GM12874 (cell line): ENCODE measurements around the gene HAS3.

Experiments
- TF ChIP-seq, protein P1 (sequence below): IDR thresholded peaks from 2 replicates; pipeline ENCODE4 v1.5.1; 2011; ENCODE audit warnings: low read depth, mild to moderate bottlenecking, control low read depth, low read length, moderate library complexity; ENCODE audit not compliant: insufficient read depth

The HAS3 gene

DNA sequence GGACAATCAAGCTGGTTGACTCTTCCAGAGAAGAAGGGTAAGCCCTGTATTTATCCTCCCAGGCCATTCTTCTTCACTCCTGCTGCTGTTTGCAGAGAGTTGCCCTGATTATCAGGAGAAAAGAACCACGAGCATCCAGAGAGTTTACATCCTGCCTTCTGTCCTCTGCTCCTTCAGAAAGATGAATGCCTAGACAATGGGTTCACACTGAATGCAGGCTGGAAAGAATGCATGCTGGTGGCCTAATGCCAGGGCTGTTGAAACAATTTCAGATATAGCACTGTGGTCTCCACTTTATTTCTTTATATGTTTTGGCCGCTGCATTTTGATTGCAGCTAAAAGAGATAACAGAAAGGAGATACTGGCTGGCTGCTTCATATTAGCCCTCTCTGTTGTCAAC, 21.2 kb upstream of the HAS3 start:
- TF ChIP-seq, protein P1, sequence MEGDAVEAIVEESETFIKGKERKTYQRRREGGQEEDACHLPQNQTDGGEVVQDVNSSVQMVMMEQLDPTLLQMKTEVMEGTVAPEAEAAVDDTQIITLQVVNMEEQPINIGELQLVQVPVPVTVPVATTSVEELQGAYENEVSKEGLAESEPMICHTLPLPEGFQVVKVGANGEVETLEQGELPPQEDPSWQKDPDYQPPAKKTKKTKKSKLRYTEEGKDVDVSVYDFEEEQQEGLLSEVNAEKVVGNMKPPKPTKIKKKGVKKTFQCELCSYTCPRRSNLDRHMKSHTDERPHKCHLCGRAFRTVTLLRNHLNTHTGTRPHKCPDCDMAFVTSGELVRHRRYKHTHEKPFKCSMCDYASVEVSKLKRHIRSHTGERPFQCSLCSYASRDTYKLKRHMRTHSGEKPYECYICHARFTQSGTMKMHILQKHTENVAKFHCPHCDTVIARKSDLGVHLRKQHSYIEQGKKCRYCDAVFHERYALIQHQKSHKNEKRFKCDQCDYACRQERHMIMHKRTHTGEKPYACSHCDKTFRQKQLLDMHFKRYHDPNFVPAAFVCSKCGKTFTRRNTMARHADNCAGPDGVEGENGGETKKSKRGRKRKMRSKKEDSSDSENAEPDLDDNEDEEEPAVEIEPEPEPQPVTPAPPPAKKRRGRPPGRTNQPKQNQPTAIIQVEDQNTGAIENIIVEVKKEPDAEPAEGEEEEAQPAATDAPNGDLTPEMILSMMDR, result no peak

DNA sequence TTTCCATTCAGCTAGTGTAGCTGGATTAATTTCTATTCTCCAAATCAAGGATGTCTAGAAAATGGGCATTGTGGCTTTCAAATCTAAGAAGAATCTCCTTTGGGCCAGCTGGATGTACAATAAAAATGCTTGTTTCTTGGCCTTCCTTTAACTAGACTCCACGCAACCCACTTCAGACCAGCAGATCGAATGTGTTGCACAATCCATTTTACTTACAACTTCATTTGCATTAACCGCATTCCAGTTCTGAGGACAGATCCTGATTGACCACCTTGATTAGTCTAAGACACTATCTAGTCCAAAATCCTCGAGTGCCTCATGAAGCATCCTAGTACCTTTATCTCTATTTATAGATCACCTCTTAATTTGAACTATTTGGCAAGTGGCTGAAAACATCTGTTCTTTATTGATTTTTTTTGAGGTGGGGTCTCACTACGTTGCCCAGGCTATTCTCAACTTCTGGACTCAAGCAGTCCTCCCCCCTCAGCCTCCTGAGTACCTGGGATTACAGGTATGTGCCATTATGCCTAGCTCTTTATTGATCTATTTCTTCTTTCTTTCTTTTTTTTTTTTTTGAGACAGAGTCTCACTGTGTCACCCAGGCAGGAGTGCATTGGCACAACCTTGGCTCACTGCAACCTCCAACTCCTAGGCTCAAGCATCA, 20.3 kb upstream of the HAS3 start:
- TF ChIP-seq, protein P1, result no peak

DNA sequence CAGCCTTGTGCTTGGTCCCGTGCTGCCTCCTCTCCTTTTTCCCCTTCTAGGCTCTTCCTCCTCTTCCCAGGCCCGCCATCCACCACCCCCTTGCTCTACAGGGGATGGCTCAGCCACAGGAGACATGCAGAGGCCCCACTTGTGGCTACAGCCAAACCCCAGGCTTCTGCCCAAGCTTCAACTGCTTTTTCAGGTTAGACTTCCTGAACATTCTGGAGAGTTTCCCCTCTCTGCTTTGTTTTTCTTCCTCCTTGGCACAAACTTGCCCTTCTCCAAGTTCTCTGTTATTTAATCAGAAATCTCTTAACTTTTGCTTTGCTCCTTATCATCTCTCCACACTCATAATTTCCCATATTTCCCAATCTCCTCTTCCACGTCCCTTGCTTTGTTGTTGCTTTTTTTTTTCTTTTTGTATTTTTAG, 18.3 kb upstream of the HAS3 start:
- TF ChIP-seq, protein P1, result no peak

DNA sequence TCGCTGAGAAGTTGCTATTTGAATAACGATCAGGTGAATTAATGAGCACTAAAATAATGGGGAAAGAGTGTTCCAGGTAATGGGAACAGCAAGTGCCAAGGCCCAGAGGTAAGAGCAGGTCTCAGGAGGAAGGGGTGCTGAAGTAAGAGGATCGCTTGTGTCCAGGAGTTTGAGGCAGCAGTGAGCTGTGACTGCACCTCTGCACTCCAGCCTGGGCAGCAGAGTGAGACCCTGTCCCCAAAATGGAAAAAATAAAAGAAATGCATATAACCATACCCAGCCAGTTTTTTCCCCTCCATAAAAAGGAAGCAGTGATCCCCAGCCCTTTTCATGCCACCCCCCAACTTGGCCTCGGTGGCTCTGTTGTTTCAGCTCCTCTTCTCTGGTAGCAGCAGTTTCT, 16.8 kb upstream of the HAS3 start:
- TF ChIP-seq, protein P1, result no peak

DNA sequence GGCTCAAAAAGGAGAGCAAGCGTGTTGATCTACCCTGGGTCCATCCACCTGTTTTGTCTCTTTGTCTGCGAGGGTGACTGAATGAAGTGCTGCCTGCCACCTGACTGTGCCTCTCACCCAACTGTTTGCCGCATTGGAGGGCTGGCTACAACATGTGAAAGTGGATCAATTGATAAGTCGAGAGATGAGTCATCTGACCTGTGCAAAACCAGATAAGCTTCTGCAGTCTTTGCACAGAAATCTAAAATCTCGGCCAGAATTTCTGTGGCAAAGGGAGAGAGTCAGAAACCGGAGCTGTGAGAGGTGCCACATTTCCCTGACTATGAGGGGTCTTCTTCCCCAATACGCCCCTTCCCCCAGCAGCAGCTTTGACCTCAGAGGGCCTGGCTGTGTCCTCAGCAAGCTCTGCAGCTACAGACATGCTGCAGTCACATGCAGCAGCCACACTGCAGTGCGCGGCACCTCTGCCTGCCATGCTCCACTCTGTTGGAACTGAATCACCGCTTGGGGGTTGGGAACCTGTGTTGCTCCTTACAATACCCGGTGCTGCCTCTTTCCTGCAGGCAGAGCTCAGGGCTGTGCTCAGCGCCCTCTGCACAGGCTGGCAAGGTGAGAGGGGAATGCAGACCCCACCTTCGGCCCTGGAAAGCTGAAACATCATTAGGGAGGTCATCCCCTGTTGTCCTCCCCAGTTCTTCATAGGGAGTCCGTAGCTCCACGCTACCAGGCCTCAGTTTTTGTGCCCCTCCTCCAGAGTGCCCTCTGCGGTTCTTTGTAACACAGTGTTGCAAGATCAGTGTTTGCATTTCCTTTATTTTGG, 16.2 kb upstream of the HAS3 start:
- TF ChIP-seq, protein P1, result no peak

DNA sequence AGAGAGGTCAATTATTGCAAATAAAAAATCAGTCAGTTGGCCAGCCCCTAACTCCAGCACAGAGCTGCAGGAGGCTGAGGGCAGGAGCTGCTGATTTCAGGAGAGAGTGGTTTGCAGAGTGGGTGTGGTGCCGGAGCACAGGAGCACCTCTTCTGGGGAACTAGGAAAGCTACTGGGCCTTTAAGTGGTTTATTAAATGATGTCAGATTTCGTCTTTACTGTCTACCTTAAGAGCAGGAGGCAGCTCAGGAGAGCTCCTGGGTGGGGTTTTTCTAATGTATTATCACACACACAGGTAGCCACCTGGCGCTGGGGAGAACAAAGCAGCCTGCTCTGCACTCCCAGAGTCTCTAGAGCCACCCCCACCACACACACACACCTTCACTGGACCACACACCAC, 11.5 kb upstream of the HAS3 start:
- TF ChIP-seq, protein P1, result no peak

DNA sequence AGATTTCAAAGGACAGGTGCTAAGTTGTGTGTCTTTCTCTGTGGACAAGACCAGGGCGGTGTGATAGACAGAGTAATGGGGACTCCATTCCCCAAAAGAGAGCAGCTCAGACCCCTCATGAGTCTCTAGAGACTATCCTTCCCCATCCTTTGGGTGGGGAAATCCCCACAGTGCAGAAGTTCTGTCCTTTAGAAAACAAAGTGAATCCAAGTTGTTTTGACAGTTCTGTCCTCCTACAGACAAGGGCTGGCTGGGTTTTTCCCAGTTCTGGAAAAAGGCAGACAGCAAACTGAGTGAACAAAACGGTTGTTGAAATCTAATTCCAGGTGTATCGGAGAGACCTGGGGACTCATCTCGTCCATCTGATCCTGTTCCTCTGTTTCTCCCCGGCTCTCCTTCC, 11.0 kb upstream of the HAS3 start:
- TF ChIP-seq, protein P1, result no peak
